Measurements from ENCODE around the gene IRX6.

GRCh38 chr16:55297062-55297909 is 26.7 kb upstream of the IRX6 start:
- no peak for TF ChIP-seq EZH2 (IDR thresholded peaks at IDR 0.05; ENCODE audit: borderline replicate concordance)
- TF ChIP-seq CTCF (IDR thresholded peaks at IDR 0.05; ENCODE audit: poor library complexity), result no peak
- no peak for TF ChIP-seq EZH2phosphoT487 (IDR thresholded peaks at IDR 0.05; ENCODE audit: low read depth, severe bottlenecking, unreplicated experiment)
